GM19351 (cell line): ENCODE data around the gene SETBP1.
A peak's percentile ranks its signal among the peaks of the same experiment; 100 is the strongest.

ENCODE experiments used
- ATAC-seq: cut with Tn5 transposase; IDR thresholded peaks from one replicate; pipeline ENCODE4 v1.9.1; 2021; ENCODE audit warnings: mild to moderate bottlenecking, moderate library complexity; ENCODE audit not compliant: unreplicated experiment

SETBP1 gene

GRCh38 chr18:45100321-45101105, 419.8 kb downstream of the SETBP1 start:
- no peak for ATAC-seq

GRCh38 chr18:45102126-45102525, 421.4 kb downstream of the SETBP1 start:
- ATAC-seq, result no peak

DNA sequence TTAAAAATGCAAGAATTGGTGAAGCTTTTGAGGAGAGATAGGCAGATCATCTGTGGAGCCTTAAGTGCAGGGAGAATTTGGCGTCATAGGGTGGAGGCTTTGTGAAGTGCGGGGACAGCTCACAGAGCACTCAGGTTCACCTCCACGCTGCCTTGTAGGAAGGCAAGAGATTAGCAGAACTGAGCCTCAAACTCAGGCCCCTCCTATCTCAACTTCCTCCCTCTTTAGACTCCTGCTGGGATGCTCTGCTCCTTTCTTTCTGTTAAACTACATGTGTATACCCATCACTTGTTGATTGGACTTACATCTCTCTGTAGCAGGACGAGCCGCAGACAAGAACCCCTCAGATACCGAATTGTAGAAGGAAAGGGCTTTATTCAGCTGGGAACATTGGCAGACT, 422.2 kb downstream of the SETBP1 start:
- no peak for ATAC-seq

GRCh38 chr18:45103319-45104048, 422.8 kb downstream of the SETBP1 start:
- ATAC-seq, result peak; percentile 40

DNA sequence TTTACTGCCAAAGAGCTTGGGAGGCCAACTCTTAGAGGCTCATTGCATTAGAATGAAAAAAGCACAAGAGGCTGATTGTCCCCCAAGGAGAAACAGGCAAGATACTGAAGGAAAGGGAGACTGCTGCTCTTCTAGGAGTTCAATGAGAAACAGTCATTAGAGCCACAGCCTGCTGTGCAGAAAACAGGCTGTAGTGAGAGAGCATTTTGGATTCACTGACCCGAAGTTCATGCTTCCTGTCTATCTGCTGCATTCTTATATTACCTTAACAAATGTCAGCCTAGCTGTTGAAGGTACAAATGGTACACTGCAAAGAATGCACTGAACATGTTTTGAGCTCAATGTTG, 423.3 kb downstream of the SETBP1 start:
- ATAC-seq, result peak; percentile 22

DNA sequence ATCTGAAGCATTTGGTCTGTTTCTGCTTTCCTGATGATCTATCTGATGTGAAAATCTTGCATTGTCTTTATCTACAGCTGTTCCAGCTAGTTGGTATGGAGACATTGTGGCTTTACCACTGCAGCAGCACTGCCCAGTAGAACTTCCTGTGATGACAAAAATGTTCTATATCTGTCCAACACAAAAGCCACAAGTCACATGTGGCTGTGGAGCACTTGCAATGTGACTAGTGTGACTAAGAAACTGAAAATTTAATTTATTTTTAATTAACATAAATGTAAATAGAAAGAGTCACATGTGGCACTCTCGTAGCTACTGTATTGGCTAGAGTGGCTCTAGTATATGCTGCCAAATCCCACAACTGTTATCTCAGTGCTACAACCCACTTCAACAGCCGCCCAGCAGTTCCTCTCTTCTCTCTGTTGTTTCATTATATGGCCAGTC, 425.7 kb downstream of the SETBP1 start:
- peak; percentile 80 for ATAC-seq

- no peak for ATAC-seq
Observed at GRCh38 chr18:45107425-45107824, 426.7 kb downstream of the SETBP1 start.

DNA sequence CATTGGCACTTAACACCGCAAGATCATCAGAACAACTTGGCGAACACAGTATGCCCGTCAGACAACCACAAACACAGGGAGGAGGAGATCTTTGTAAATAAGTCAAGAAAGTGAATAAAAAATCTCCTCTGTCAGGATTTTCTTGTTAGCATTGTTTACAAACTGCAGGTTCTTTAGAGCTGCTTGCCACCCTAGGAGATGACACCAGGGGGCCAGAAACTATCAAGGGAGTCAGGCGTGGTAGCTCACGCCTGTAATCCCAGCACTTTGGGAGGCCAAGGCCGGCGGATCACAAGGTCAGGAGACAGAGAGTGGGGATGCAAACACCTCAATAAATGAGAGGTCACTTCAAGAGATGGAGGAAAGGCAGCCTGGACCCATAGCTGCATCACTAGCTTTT, 428.1 kb downstream of the SETBP1 start:
- ATAC-seq, result no peak

GRCh38 chr18:45109271-45109670, 428.6 kb downstream of the SETBP1 start:
- ATAC-seq, result no peak

- ATAC-seq, result no peak
Observed at GRCh38 chr18:45109706-45110105, 429.0 kb downstream of the SETBP1 start.

DNA sequence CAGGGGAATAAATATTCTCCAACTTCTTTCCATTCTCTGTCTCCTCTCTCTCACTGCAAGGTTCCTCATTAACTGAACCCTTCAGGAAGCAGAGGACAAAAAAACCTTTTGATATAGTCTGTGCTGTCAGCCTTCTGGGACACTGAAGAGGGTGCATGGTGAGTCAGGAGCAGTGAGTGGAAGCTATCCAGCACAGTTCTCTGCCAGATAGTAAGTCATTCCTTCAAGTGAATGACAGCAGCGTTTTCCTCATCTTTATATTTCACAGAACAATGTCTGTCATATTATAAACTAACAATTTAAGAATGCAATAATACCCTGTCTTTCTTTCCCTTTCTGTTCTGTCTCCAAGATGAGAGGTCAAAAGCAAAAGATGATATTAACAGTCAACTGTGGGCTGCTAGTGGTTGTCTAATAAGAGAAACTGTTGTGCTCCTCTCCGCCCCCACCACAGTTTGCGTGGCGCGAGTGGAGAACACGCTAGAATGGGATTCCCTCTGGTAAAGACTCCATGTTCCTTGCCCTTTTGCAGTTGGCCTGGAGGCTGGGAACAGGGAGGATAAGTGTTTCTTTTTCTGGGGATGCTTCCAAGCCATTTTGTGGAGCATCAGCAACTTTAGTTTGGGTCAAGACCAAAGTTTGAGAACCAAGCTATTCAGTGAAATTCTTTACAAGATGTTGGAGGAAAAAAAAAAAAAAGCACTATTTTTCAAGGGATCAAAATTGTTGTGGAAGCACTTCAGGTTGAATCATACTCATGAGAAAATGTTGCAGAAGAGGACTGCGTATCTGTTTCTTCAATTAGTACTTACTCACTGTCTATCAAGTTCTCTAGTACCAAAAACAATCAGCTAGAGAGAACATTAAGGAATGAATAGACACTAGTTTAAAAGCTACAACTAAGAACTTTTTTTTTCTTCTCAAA, 430.2 kb downstream of the SETBP1 start:
- ATAC-seq, result no peak

DNA sequence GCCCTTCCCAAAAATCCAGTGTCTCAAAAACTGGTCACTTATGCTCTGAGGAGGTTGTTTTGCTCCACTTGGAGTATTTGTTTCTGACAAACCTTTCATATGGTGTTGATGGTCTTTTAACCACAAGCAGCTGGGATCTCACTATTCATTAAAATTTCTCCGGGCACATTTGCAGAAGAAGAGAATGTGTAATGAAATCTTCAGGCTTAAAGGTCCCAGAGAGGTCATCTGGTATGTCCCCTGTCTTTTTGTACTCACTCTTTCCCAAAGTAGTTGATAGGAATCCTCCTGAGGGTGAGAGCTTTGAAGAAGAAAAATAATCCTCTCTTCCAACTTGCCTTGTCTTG, 430.8 kb downstream of the SETBP1 start:
- ATAC-seq, result no peak

GRCh38 chr18:45112682-45113081, 432.0 kb downstream of the SETBP1 start:
- ATAC-seq, result no peak

GRCh38 chr18:45116116-45116515, 435.4 kb downstream of the SETBP1 start:
- ATAC-seq, result no peak
